Liver (tissue), 3 donors: Measurements from ENCODE around the gene NFATC1.

Experiments used
- CTCF ChIP-seq: fragments of 150-350 bp; IDR thresholded peaks from 2 replicates; pipeline ENCODE4 v1.5.1; 2017; ENCODE audit warnings: improper control_type of control experiment, low read depth, low read length; ENCODE audit not compliant: missing input control
- EGR1 ChIP-seq, 2 donors: IDR thresholded peaks; 2 replicates each; pipeline ENCODE4 v1.6.1; 2016 to 2018; ENCODE audit warnings: antibody characterized with exemption in 2 of 2, low read depth in 2 of 2
- GABPA ChIP-seq, 2 donors: IDR thresholded peaks in 1 of 2; conservative IDR thresholded peaks in 1 of 2; 2 replicates each; pipeline ENCODE4 v1.6.1; 2016; ENCODE audit warnings: antibody characterized with exemption in 2 of 2, mild to moderate bottlenecking in 1 of 2, moderate library complexity in 1 of 2
- HNF4G ChIP-seq: IDR thresholded peaks from 2 replicates; pipeline ENCODE4 v1.6.1; 2016; ENCODE audit warnings: antibody characterized with exemption
- MAX ChIP-seq: IDR thresholded peaks from 2 replicates; pipeline ENCODE4 v1.6.1; 2016; ENCODE audit warnings: antibody characterized with exemption
- SP1 ChIP-seq: IDR thresholded peaks from 2 replicates; pipeline ENCODE4 v1.6.1; 2018; ENCODE audit warnings: antibody characterized with exemption, mild to moderate bottlenecking
- donor health status: healthy.
- donor health status: healthy.

GRCh38 chr18:79381811-79382311 is 13.9 kb upstream of the NFATC1 start:
- TF ChIP-seq CTCF (no peak), EGR1 (IDR thresholded peaks at IDR 0.05; ENCODE audit: low read depth in 2 of 2) (no peak), HNF4G (no peak), MAX (no peak), GABPA (IDR thresholded peaks at IDR 0.05 in 1 of 2, conservative IDR thresholded peaks at IDR 0.05 in 1 of 2) (no peak), SP1 (no peak)
